ENCODE data around the gene NKX2-2.

- TF ChIP-seq CTCF (IDR thresholded peaks at IDR 0.05; ENCODE audit: extremely low read depth in 1 of 2, insufficient read depth in 1 of 2, low read depth in 1 of 2, low read length in 2 of 2) (no peak), POLR2A (IDR thresholded peaks at IDR 0.05; ENCODE audit: low read depth, low read length) (no peak), EZH2 (IDR thresholded peaks at IDR 0.05; ENCODE audit: borderline replicate concordance, low read depth, low read length, severe bottlenecking) (no peak)
Measured at GRCh38 chr20:21523895-21524294, 10.0 kb upstream of the NKX2-2 start.
